ENCODE data around the gene ATP6V1F.

The ATP6V1F gene

GRCh38 chr7:128849156-128849515 lies 13.5 kb upstream of the ATP6V1F start:
- DNase-seq, result no peak

GRCh38 chr7:128849804-128850490 lies 12.7 kb upstream of the ATP6V1F start:
- DNase-seq, result no peak

GRCh38 chr7:128852537-128853254 lies 10.0 kb upstream of the ATP6V1F start:
- DNase-seq, result no peak

DNA sequence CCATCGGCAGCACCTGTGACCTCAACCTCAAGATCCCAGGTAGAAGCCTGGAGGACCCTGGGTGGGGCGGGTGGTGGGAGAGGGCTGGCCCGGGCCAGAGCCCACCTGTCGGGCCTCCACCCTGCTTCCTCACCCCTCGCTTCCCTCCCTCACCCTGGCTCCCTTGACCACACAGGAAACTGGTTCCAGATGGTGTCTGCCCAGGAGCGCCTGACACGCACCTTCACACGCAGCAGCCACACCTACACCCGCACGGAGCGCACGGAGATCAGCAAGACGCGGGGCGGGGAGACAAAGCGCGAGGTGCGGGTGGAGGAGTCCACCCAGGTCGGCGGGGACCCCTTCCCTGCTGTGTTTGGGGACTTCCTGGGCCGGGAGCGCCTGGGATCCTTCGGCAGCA lies 8.9 kb upstream of the ATP6V1F start:
- no peak for DNase-seq

DNA sequence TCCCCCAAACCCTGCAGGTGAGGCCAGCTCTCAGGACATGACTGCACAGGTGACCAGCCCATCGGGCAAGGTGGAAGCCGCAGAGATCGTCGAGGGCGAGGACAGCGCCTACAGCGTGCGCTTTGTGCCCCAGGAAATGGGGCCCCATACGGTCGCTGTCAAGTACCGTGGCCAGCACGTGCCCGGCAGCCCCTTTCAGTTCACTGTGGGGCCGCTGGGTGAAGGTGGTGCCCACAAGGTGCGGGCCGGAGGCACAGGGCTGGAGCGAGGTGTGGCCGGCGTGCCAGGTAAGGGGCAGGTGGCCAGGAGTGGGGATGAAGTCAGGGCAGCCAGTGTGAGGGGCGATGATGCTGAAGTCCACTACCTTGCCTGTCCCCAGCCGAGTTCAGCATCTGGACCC lies 8.3 kb upstream of the ATP6V1F start:
- DNase-seq, result no peak

DNA sequence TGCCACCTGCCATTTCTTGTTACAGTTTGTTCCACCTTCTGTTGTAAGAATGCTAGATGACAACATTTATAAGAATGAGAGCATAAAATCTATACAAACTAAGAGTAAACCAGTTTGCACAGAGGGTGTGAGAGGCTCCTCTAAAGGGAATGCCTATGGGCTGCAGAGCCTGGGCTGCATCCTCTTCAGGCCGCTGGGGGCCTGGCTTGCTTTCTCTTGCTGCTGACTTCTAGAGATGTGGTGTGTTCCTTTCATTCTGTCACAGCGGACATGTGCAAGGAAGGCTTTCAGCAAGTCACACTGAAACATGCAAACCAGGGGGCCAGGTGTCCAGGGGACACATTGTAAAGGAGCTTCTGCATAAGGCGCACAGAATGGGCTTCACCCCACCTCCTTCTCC lies 7.1 kb upstream of the ATP6V1F start:
- no peak for DNase-seq

GRCh38 chr7:128856001-128856718 lies 6.5 kb upstream of the ATP6V1F start:
- DNase-seq, result no peak

DNA sequence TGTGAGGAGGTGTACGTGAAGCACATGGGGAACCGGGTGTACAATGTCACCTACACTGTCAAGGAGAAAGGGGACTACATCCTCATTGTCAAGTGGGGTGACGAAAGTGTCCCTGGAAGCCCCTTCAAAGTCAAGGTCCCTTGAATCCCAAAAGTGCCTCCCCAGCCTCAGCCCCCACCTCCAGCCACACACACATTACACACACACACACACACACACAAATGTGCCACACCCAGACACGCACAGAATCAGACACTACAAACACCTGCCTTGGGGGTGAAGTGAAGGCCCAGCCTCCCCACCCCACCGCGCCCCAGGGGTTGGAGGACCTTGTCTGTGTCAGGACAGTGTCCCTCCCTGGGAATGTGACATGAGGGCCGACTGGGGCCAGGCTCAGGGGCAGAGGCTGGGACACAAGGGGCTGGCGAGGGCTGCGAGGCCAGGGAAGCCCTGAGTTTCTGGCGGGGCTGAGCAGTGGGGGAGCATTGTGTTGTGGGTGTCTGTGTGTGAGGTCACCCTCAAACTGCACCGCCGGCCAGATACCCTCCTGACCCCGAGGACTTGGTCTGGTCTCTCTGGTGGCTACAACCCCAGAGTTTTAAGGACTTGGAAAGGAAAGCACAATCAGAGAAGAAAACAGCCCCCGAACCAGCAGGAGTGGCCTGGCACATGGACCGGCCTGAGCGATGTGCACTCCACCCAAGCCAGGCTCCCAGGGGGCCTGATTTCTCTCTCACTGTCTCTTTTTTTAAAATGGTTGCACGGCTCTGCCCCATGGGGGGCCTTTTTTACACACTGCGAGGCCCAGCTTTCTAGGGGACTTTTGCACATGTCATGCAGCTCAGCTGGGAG lies 4.0 kb upstream of the ATP6V1F start:
- DNase-seq, result no peak

GRCh38 chr7:128859232-128860157 lies 3.2 kb upstream of the ATP6V1F start:
- no peak for DNase-seq

DNA sequence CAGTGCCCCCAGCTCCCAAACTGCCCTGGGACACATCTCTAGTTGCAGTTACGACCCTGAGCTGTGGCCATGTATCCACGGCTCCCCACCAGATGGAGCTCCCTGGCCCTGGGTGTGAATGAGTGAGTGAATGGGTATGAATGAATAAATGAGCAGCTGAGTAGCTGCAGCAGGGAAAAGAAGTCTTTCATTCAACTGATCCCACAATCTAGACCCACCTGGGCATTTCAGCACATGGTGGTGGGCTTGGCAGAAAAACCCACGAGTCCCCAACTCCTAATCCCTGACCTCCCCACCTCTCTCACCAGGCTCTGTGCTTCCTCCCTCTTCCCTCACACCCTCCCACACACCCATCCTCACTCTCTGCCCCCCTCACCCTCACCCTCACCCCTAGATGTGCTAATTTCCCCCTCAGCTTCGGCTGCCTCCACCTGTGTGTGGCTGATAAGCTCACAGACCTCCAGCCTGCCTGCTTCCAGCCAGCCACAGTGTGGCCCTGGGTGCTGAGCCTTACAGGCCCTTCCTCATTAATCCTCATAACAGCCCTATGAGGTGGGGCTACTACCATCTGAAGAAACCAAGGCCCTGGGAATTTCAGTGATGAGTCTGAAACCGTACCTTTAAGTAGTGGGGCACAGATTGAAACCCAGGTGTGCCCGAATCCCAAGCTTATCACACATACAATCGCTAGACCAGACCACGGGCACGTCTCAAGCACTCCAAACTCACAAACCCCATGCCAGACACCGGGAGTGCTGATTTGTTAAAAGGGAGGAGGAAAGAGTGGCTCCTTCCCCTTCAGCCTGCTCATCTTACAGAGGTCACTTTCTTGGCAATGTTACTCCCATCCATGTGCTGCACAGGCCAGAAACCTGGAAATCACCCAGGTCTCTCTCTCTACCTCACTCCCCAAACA lies 2.2 kb upstream of the ATP6V1F start:
- DNase-seq, result no peak

- no peak for DNase-seq
Observed at GRCh38 chr7:128861957-128862570, 592 bp upstream of the ATP6V1F start.

GRCh38 chr7:128863433-128863989 lies 855 bp downstream of the ATP6V1F start:
- DNase-seq, result peak; percentile 41 to 52

DNA sequence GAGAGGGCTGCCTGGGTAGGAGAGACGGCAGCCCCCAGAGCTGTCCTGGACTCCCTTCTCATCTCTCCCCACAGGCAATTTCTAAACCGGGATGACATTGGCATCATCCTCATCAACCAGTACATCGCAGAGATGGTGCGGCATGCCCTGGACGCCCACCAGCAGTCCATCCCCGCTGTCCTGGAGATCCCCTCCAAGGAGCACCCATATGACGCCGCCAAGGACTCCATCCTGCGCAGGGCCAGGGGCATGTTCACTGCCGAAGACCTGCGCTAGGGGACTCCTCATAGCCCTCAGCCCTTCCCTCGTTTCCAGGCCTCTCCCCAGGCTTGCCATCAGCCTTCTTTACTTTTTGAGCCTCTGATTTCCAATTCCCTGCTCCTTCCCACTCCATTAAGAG lies 2.6 kb downstream of the ATP6V1F start:
- DNase-seq, result no peak

DNA sequence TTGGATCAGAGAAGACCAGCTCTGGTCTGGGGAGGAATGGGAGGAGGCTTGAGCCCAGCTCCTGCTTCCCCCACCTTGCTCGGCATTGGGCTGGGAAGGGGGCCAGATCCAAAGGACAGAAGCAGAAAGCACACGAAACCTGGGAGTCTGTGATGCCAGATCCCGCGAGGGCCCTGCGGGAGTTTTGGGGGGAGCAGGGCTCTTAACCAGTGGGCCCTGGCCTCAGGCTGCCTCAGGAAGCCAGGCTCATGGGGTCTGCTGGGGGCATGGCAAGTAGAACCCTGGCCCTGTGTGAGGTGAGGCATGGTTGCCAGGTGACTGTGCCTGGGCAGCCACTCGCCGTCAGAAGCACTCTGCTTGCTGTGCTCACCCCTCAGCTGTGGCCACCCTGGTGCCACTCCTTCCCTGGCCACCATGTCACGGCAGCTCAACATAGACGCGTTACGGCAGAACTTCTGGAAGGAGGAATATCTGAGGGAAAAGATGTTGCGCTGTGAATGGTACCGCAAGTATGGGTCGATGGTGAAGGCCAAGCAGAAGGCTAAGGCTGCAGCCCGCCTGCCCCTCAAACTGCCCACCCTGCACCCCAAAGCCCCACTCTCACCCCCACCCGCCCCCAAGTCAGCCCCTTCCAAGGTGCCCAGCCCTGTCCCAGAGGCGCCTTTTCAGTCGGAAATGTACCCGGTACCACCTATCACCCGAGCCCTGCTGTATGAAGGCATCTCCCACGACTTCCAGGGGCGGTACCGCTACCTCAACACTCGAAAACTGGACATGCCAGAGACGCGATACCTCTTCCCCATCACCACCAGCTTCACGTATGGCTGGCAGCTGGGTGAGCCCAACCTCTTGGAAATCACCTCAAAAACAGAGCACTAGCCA lies 3.6 kb downstream of the ATP6V1F start:
- DNase-seq, result no peak

DNA sequence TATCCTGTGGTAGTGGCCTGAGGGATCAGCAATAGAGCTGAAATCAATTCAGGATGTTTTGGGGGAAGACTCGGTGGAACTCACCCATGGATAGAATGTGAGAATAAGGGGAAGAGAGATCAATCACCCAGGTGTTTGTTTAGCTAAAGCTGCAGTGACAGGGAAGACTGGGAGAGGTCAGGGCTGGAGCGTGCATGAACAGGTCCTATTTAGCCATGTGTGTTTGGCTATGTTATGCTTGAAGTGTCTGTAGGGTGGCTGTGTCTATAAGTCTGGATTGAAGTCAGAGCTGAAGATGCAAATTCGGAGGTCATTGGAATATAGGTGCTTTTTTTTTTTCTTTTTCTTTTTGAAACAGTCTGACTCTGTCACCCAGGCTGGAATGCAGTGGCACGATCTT lies 4.6 kb downstream of the ATP6V1F start:
- DNase-seq, result no peak

- no peak for DNase-seq
Observed at GRCh38 chr7:128867842-128868623, 5.4 kb downstream of the ATP6V1F start.

DNA sequence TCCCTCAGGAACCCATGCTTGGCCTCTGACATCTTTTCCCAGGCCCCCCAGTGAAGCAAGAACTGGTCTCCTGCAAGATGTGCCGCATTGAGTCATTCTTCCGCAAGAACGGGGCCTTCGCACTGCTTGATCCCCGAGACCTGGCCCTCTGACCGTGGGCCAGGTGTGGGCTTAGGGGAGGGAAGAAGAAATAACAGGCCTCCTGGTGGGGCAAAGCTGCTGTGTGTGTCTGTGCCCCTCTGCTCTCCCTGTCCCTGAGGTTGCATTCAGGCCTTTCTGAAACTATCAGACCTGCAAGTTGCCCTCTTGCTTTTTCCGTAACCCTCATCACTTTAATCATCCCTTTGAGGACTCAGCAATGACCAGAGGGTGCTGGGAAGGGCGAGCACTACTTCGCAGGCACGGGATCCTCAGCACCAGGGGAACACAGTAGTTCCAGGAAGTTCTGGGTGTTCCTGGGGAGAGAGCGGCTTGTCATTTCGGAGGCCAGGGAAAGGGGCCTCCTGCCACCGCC lies 6.0 kb downstream of the ATP6V1F start:
- no peak for DNase-seq

Measured in AML-193 (cell line).